IMR-90 (cell line): ENCODE data around the gene PRDM13. TPM values are rescaled to one million over a fixed set of nuclear protein-coding genes. Genes with fewer than 3 reads are reported as not detected.

Source experiments
- ATAC-seq: fragments of 200-7000 bp; cut with Tn5 transposase; 2 replicates; pipeline ENCODE4 v1.9.1; 2020; ENCODE audit warnings: low read depth, mild to moderate bottlenecking, moderate library complexity
- BruUV-seq: library from RNA; stranded (reverse); fragments of 400-500 nt; replicated peaks from 2 replicates; lab custom pipeline; 2021; lab: Mats Ljungman, UMichigan
- CTCF ChIA-PET: fragments of 300-600 bp; formaldehyde crosslinking; extraction: SDS; loops from one replicate; lab custom pipeline; 2021; ENCODE audit warnings: antibody characterized with exemption; lab: Yijun Ruan, JAX
- POLR2A ChIA-PET: fragments of 300-600 bp; sonication (Branson Sonifier 250); formaldehyde crosslinking; loops from one replicate; lab custom pipeline; 2022; ENCODE audit warnings: antibody characterized with exemption; ENCODE audit not compliant: unreplicated experiment; lab: Charles Lee
- DNase-seq: peaks from one replicate; pipeline ENCODE4 v3.0.0; 2013
- H2AFZ ChIP-seq: replicated peaks from 2 replicates; pipeline ENCODE3; 2013; ENCODE audit warnings: low read length, mild to moderate bottlenecking; ENCODE audit not compliant: poor library complexity
- H2AK5ac ChIP-seq: 2 replicates; pipeline ENCODE4 v1.6.1; 2013; ENCODE audit warnings: low read depth, low read length, inconsistent platforms
- H2AK9ac ChIP-seq: replicated peaks from 2 replicates; pipeline ENCODE3; 2013; ENCODE audit warnings: mild to moderate bottlenecking, low read depth, low read length, moderate library complexity; ENCODE audit not compliant: poor library complexity
- H2BK120ac ChIP-seq: 2 replicates; pipeline ENCODE4 v1.6.1; 2013; ENCODE audit warnings: low read depth, low read length, inconsistent platforms
- H2BK15ac ChIP-seq: 3 replicates; pipeline ENCODE4 v1.6.1; 2013; ENCODE audit warnings: low read depth, low read length, inconsistent platforms
- H2BK20ac ChIP-seq: 2 replicates; pipeline ENCODE4 v1.6.1; 2013; ENCODE audit warnings: low read depth, mild to moderate bottlenecking, inconsistent platforms, low read length, moderate library complexity
- H2BK5ac ChIP-seq: 2 replicates; pipeline ENCODE4 v1.6.1; 2013; ENCODE audit warnings: mild to moderate bottlenecking, low read depth, low read length, inconsistent platforms; ENCODE audit not compliant: poor library complexity, severe bottlenecking
- H3K14ac ChIP-seq: replicated peaks from 2 replicates; pipeline ENCODE4 v1.6.1; 2013; ENCODE audit warnings: low read depth, low read length, inconsistent platforms
- H3K18ac ChIP-seq: 2 replicates; pipeline ENCODE4 v1.6.1; 2013; ENCODE audit warnings: low read depth, low read length, control low read depth
- H3K23ac ChIP-seq: 2 replicates; pipeline ENCODE4 v1.6.1; 2013; ENCODE audit warnings: low read depth, low read length, inconsistent platforms
- H3K27ac ChIP-seq: 2 replicates; pipeline ENCODE4 v1.5.1; 2013; ENCODE audit warnings: mild to moderate bottlenecking, control low read depth, low read length; ENCODE audit not compliant: insufficient read depth
- H3K27me3 ChIP-seq: 2 replicates; pipeline ENCODE4 v1.6.1; 2013; ENCODE audit warnings: low read length; ENCODE audit not compliant: control insufficient read depth, insufficient read depth
- H3K36me3 ChIP-seq: 2 replicates; pipeline ENCODE4 v1.6.1; 2013; ENCODE audit warnings: low read length, mixed read lengths; ENCODE audit not compliant: control insufficient read depth, insufficient read depth
- H3K4ac ChIP-seq: 2 replicates; pipeline ENCODE4 v1.6.1; 2013; ENCODE audit warnings: low read depth, low read length, inconsistent platforms
- H3K4me1 ChIP-seq: 2 replicates; pipeline ENCODE4 v1.6.1; 2013; ENCODE audit warnings: low read length, mixed read lengths; ENCODE audit not compliant: control insufficient read depth, insufficient read depth
- H3K4me2 ChIP-seq: 2 replicates; pipeline ENCODE4 v1.6.1; 2013; ENCODE audit warnings: low read depth, mild to moderate bottlenecking, control low read depth, low read length, moderate library complexity
- H3K4me3 ChIP-seq: 2 replicates; pipeline ENCODE4 v1.5.1; 2013; ENCODE audit warnings: low read depth, mild to moderate bottlenecking, control low read depth, low read length, moderate library complexity; ENCODE audit not compliant: insufficient read depth
- H3K56ac ChIP-seq: 2 replicates; pipeline ENCODE4 v1.6.1; 2013; ENCODE audit warnings: low read length, inconsistent platforms; ENCODE audit not compliant: insufficient read depth; ENCODE audit errors: extremely low read depth
- H3K79me1 ChIP-seq, 2 experiments: 2 replicates each; pipeline ENCODE4 v1.6.1; 2013; ENCODE audit warnings: low read length in 2 of 2, inconsistent platforms in 1 of 2, low read depth in 1 of 2
- H3K9ac ChIP-seq: 2 replicates; pipeline ENCODE4 v1.6.1; 2013; ENCODE audit warnings: low read depth, low read length, control low read depth
- H3K9me1 ChIP-seq: 2 replicates; pipeline ENCODE4 v1.6.1; 2013; ENCODE audit warnings: low read length, inconsistent platforms; ENCODE audit not compliant: insufficient read depth
- H3K9me3 ChIP-seq: 2 replicates; pipeline ENCODE4 v1.6.1; 2013; ENCODE audit warnings: low read length; ENCODE audit not compliant: control insufficient read depth, insufficient read depth
- H4K20me1 ChIP-seq: 2 replicates; pipeline ENCODE4 v1.6.1; 2013; ENCODE audit warnings: low read length, inconsistent platforms; ENCODE audit not compliant: insufficient read depth
- H4K5ac ChIP-seq: 2 replicates; pipeline ENCODE4 v1.6.1; 2013; ENCODE audit warnings: mild to moderate bottlenecking, low read depth, low read length, control low read depth
- H4K8ac ChIP-seq, 2 experiments: 2 replicates each; pipeline ENCODE4 v1.6.1; 2013; ENCODE audit warnings: low read depth in 2 of 2, low read length in 2 of 2, control low read depth in 1 of 2, inconsistent platforms in 1 of 2
- H4K91ac ChIP-seq: 2 replicates; pipeline ENCODE4 v1.6.1; 2013; ENCODE audit warnings: low read depth, low read length, inconsistent platforms; ENCODE audit not compliant: insufficient read depth
- BHLHE40 ChIP-seq: fragments of 150-350 bp; IDR thresholded peaks from 2 replicates; pipeline ENCODE4 v1.6.1; 2016; ENCODE audit warnings: mild to moderate bottlenecking, low read depth, low read length
- CEBPB ChIP-seq: IDR thresholded peaks from 2 replicates; pipeline ENCODE4 v1.6.1; 2012; ENCODE audit warnings: low read depth, low read length, improper control_type of control experiment
- CHD1 ChIP-seq: IDR thresholded peaks from 2 replicates; pipeline ENCODE4 v1.6.1; 2012; ENCODE audit warnings: low read depth, low read length, improper control_type of control experiment
- CTCF ChIP-seq: conservative IDR thresholded peaks from 2 replicates; pipeline ENCODE4 v1.5.1; 2012; ENCODE audit warnings: mild to moderate bottlenecking, low read depth, low read length, improper control_type of control experiment
- FOS ChIP-seq: fragments of 150-350 bp; IDR thresholded peaks from 2 replicates; pipeline ENCODE4 v1.6.1; 2016; ENCODE audit warnings: low read depth, low read length
- MAFK ChIP-seq: IDR thresholded peaks from 2 replicates; pipeline ENCODE4 v1.6.1; 2012; ENCODE audit warnings: low read depth, low read length, improper control_type of control experiment
- MAZ ChIP-seq: IDR thresholded peaks from 2 replicates; pipeline ENCODE4 v1.6.1; 2012; ENCODE audit warnings: low read depth, mild to moderate bottlenecking, low read length, improper control_type of control experiment, moderate library complexity, borderline replicate concordance
- MXI1 ChIP-seq: IDR thresholded peaks from 2 replicates; pipeline ENCODE4 v1.6.1; 2012; ENCODE audit warnings: low read depth, mild to moderate bottlenecking, low read length, moderate library complexity, borderline replicate concordance
- NFE2L2 ChIP-seq: fragments of 150-350 bp; IDR thresholded peaks from 2 replicates; pipeline ENCODE4 v1.6.1; 2016; ENCODE audit warnings: low read depth, mild to moderate bottlenecking, low read length
- POLR2A ChIP-seq: IDR thresholded peaks from 2 replicates; pipeline ENCODE4 v1.6.1; 2012; ENCODE audit warnings: mild to moderate bottlenecking, low read depth, low read length
- RAD21 ChIP-seq: IDR thresholded peaks from 2 replicates; pipeline ENCODE4 v1.6.1; 2012; ENCODE audit warnings: low read length, improper control_type of control experiment
- RCOR1 ChIP-seq: IDR thresholded peaks from 2 replicates; pipeline ENCODE4 v1.6.1; 2012; ENCODE audit warnings: mild to moderate bottlenecking, low read length, improper control_type of control experiment; ENCODE audit not compliant: insufficient replicate concordance
- RFX5 ChIP-seq: IDR thresholded peaks from 2 replicates; pipeline ENCODE4 v1.8.0; 2012; ENCODE audit warnings: low read depth, mild to moderate bottlenecking, low read length, moderate library complexity
- SMC3 ChIP-seq: fragments of 150-350 bp; IDR thresholded peaks from 2 replicates; pipeline ENCODE4 v1.6.1; 2016; ENCODE audit warnings: low read depth, mild to moderate bottlenecking, antibody characterized with exemption, low read length, moderate library complexity
- WGBS, 2 experiments: methylation state at CpG; one replicate each; pipeline versions ENCODE4 v1.1.5 to v1.1.7; 2013; ENCODE audit warnings: missing lambda C conversion rate in 2 of 2; ENCODE audit not compliant: insufficient read length in 1 of 2; ENCODE audit errors: extremely low coverage in 2 of 2; 5-methylcytosine and 5-hydroxymethylcytosine counted together
- dilution Hi-C: fragments of 300-500 bp; cut with HindIII; formaldehyde crosslinking; loops from one replicate; pipeline ENCODE4 v1.14.3; 2018; ENCODE audit warnings: low sequenced_read_pairs; ENCODE audit not compliant: unreplicated experiment
- in situ Hi-C: fragments of 300-500 bp; cut with MboI; formaldehyde crosslinking; loops from 3 replicates; pipeline ENCODE4 v1.14.3; 2019; ENCODE audit warnings: low sequenced_read_pairs, inconsistent platforms, mixed read lengths
- intact Hi-C: fragments of 100-400 bp; cut with micrococcal nuclease; formaldehyde crosslinking; loops from 2 replicates; pipeline ENCODE4 v1.10.0; 2022
- polyA plus RNA-seq, 3 experiments: library from polyadenylated mRNA; depleted of rRNA; stranded (reverse); fragments of >200 nt; gene quantifications; 2 replicates each; pipeline ENCODE4 v1.2.3, GENCODE V29; 2012; ENCODE audit warnings: low replicate concordance in 1 of 3
- total RNA-seq: library from RNA; depleted of rRNA; stranded (reverse); fragments of >200 nt; gene quantifications from 2 replicates; pipeline ENCODE4 v1.2.3, GENCODE V29; 2012
- TF ChIP-seq, protein P1 (sequence below): fragments of 150-350 bp; IDR thresholded peaks from 2 replicates; pipeline ENCODE4 v1.6.1; 2017; ENCODE audit warnings: mild to moderate bottlenecking, antibody characterized with exemption, low read length, low read depth

PRDM13 gene
- total and polyA plus RNA-seq, 2 of the 4 experiments (the other 2 are of a cell fraction) = not detected

GRCh38 chr6:99609905-99610489, 3.4 kb downstream of the PRDM13 start:
- Histone ChIP-seq H3K4me3 (no peak overlapping the region), H3K27ac (no peak overlapping the region), H3K79me1 (no peaks in the 10 kb centered on the region), H3K27me3 (peaks cover 93% of the 10 kb centered on the region), H3K9me1 (peaks cover 3% of the 10 kb centered on the region), H2BK120ac (no peak overlapping the region), H2BK5ac (no peak overlapping the region), H2BK20ac (no peak overlapping the region), H2AK9ac (no peak overlapping the region), H3K4me2 (no peak overlapping the region), H4K20me1 (no peaks in the 10 kb centered on the region), H3K36me3 (no peaks in the 10 kb centered on the region), H2AFZ (no peak overlapping the region), H4K5ac (no peak overlapping the region), H3K14ac (no peak overlapping the region), H3K56ac (no peak overlapping the region), H3K9me3 (peaks cover 17% of the 10 kb centered on the region), H3K4me1 (no peaks in the 10 kb centered on the region), H2AK5ac (no peak overlapping the region), H3K23ac (no peak overlapping the region), H3K18ac (no peak overlapping the region), H2BK15ac (no peak overlapping the region), H3K4ac (no peak overlapping the region), H4K91ac (no peak overlapping the region), H4K8ac (no peak overlapping the region), H3K9ac (no peak overlapping the region)
- dilution Hi-C loops = no loop called here
- TF ChIP-seq RCOR1 (no peak), BHLHE40 (no peak), MAFK (no peak), FOS (no peak), RFX5 (no peak), CEBPB (no peak), POLR2A (no peak), RAD21 (no peak), NFE2L2 (no peak), CHD1 (no peak), CTCF (no peak), MXI1 (no peak), MAZ (no peak), SMC3 (no peak)
- TF ChIP-seq, protein P1, sequence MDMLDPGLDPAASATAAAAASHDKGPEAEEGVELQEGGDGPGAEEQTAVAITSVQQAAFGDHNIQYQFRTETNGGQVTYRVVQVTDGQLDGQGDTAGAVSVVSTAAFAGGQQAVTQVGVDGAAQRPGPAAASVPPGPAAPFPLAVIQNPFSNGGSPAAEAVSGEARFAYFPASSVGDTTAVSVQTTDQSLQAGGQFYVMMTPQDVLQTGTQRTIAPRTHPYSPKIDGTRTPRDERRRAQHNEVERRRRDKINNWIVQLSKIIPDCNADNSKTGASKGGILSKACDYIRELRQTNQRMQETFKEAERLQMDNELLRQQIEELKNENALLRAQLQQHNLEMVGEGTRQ = no peak
- ChIA-PET CTCF (no interaction called here), POLR2A (no interaction called here)
- BruUV-seq = no TSS peak
- intact Hi-C loops = no loop called here
- in situ Hi-C loops = no loop called here
- ATAC-seq (no peak), DNase-seq (no peak)
- no CpG with 5 or more reads among the region's 2 CpGs for whole genome bisulfite sequencing, 2 experiments
